ENCODE results near the gene RFK. TPM values are rescaled to one million over a fixed set of nuclear protein-coding genes. Genes with fewer than 3 reads are reported as not detected.

Gene RFK
- total RNA-seq, 2 donors from 2014 or later, result 16.5 to 17.4 TPM

GRCh38 chr9:76357555-76357954, 36.7 kb downstream of the RFK start:
- Mint-ChIP-seq H3K27ac (no peak overlapping the region), H3K9me3 (no peaks in the 10 kb centered on the region), H3K27me3 (ENCODE audit: insufficient read depth) (peaks cover 4% of the 10 kb centered on the region), H3K4me3 (no peak overlapping the region), H3K36me3 (ENCODE audit: low read depth) (no peaks in the 10 kb centered on the region), H3K4me1 (peaks cover 21% of the 10 kb centered on the region)
- DNase-seq, result no peak
- Histone ChIP-seq H3K9ac (ENCODE audit: extremely low read depth, low read length, poor library complexity, severe bottlenecking) (no peak overlapping the region), H3K4me3 (ENCODE audit: low read length) (no peak overlapping the region), H3K4me1 (ENCODE audit: control insufficient read depth, insufficient read depth, low read length) (no peaks in the 10 kb centered on the region), H3K36me3 (ENCODE audit: control insufficient read depth, insufficient read depth, low read length) (no peaks in the 10 kb centered on the region), H3K9me3 (ENCODE audit: control insufficient read depth, low read length) (no peaks in the 10 kb centered on the region), H3K27me3 (ENCODE audit: control insufficient read depth, insufficient read depth, low read length, poor library complexity, severe bottlenecking) (no peaks in the 10 kb centered on the region), H3K27ac (ENCODE audit: low read depth, low read length) (no peak overlapping the region)
- TF ChIP-seq CTCF (conservative IDR thresholded peaks at IDR 0.05), result no peak
- WGBS, 2 experiments (ENCODE audit: insufficient coverage in 1 of 2, insufficient read length in 1 of 2), result 100% methylated on average over 1 of the region's 1 CpG; no CpG with 5 or more reads in 1 of the 2 experiments

DNA sequence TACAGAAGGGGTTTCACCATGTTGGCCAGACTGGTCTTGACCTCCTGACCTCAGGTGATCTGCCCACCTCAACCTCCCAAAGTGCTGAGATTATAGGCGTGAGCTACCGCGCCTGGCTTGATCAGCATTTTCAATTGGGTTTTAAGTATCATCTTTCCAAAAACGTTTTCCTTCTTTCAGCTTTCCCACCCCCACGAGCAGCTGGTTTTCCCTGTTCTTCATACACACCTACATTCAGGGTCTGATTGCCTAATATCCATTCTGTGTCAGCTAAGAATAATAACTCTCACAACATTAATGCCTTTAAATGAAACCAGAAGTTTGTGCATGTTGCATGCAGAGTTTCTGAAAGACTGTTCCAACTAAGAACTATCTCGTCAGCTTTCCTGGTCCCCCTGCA, 38.3 kb downstream of the RFK start:
- Histone ChIP-seq H3K9ac (ENCODE audit: extremely low read depth, low read length, poor library complexity, severe bottlenecking) (no peak overlapping the region), H3K27ac (ENCODE audit: low read depth, low read length) (no peak overlapping the region), H3K4me3 (ENCODE audit: low read length) (no peak overlapping the region), H3K27me3 (ENCODE audit: control insufficient read depth, insufficient read depth, low read length, poor library complexity, severe bottlenecking) (no peaks in the 10 kb centered on the region), H3K4me1 (ENCODE audit: control insufficient read depth, insufficient read depth, low read length) (no peaks in the 10 kb centered on the region), H3K9me3 (ENCODE audit: control insufficient read depth, low read length) (no peaks in the 10 kb centered on the region), H3K36me3 (ENCODE audit: control insufficient read depth, insufficient read depth, low read length) (no peaks in the 10 kb centered on the region)
- no peak for TF ChIP-seq CTCF (conservative IDR thresholded peaks at IDR 0.05)
- Mint-ChIP-seq H3K36me3 (ENCODE audit: low read depth) (no peaks in the 10 kb centered on the region), H3K4me1 (peaks cover 21% of the 10 kb centered on the region), H3K27me3 (ENCODE audit: insufficient read depth) (peaks cover 4% of the 10 kb centered on the region), H3K9me3 (no peaks in the 10 kb centered on the region), H3K27ac (no peak overlapping the region), H3K4me3 (no peak overlapping the region)
- no peak for DNase-seq
- WGBS, 2 experiments (ENCODE audit: insufficient coverage in 1 of 2, insufficient read length in 1 of 2), result 87 to 90% methylated on average over 6 of the region's 6 CpGs

- Histone ChIP-seq H3K4me3 (ENCODE audit: low read length) (no peak overlapping the region), H3K9me3 (ENCODE audit: control insufficient read depth, low read length) (no peaks in the 10 kb centered on the region), H3K36me3 (ENCODE audit: control insufficient read depth, insufficient read depth, low read length) (no peaks in the 10 kb centered on the region), H3K4me1 (ENCODE audit: control insufficient read depth, insufficient read depth, low read length) (no peaks in the 10 kb centered on the region), H3K9ac (ENCODE audit: extremely low read depth, low read length, poor library complexity, severe bottlenecking) (no peak overlapping the region), H3K27me3 (ENCODE audit: control insufficient read depth, insufficient read depth, low read length, poor library complexity, severe bottlenecking) (no peaks in the 10 kb centered on the region), H3K27ac (ENCODE audit: low read depth, low read length) (no peak overlapping the region)
- no peak for DNase-seq
- H3K27me3 Mint-ChIP-seq (ENCODE audit: insufficient read depth), result peaks cover 4% of the 10 kb centered on the region
- H3K36me3 Mint-ChIP-seq (ENCODE audit: low read depth), result no peaks in the 10 kb centered on the region
- no peaks in the 10 kb centered on the region for H3K9me3 Mint-ChIP-seq
- peaks cover 10% of the 10 kb centered on the region for H3K4me1 Mint-ChIP-seq
- no peak for TF ChIP-seq CTCF (conservative IDR thresholded peaks at IDR 0.05)
- H3K4me3 Mint-ChIP-seq, result no peak overlapping the region
- WGBS, 2 experiments (ENCODE audit: insufficient coverage in 1 of 2, insufficient read length in 1 of 2), result 58 to 100% methylated on average over 1 to 3 of the region's 3 CpGs
- no peak overlapping the region for H3K27ac Mint-ChIP-seq
These were observed 40.0 kb downstream of the RFK start for GRCh38 chr9:76354221-76354620.

Data from endodermal cell (in vitro differentiated cells).